Measurements from ENCODE around the gene ORC2. TPM values are rescaled to one million over a fixed set of nuclear protein-coding genes. Genes with fewer than 3 reads are reported as not detected.

ORC2 gene
- total RNA-seq (2013), result 13.9 TPM
- polyA plus RNA-seq (1 to 10 TPM; 3.1 to 5.4 (median 3.9) TPM), polyA minus RNA-seq (2.8 and 4.8 TPM in 2 replicates), total RNA-seq (2.2 to 18.4 (median 14.3) reads per million in 11 experiments)

GRCh38 chr2:200963124-200963917 lies at the start of gene ORC2:
TSS of gene ORC2 (minus strand) at chr2:200963660. CDS start at chr2:200958123, 5,537 bp downstream.
- Mint-ChIP-seq H3K27ac (peak within 1 kb of the TSS; percentile 93 to 98 (median 97)), H3K27me3 (ENCODE audit: low read depth in 3 of 3) (no peaks in the 10 kb centered on the region), H3K4me3 (peak within 1 kb of the TSS; percentile 93 to 95), H3K9me3 (peaks cover 0 to 2% (median 0%) of the 10 kb centered on the region in 7 donors), H3K4me1 (peaks cover 35% of the 10 kb centered on the region), H3K36me3 (peaks cover 6 to 15% of the 10 kb centered on the region in 2 donors)
- peak within 1 kb of the TSS; percentile 98 for H2AFZ ChIP-seq (ENCODE audit: insufficient read depth, low read depth, low read length, poor library complexity, severe bottlenecking)
- peak within 1 kb of the TSS; percentile 91 for H3K4me2 ChIP-seq (replicated peaks; ENCODE audit: extremely low read depth, low read length, poor library complexity, severe bottlenecking)
- peaks cover 0 to 13% of the 10 kb centered on the region in 2 donors for H3K36me3 ChIP-seq (replicated peaks in 1 of 2; ENCODE audit: control insufficient read depth in 1 of 2, insufficient read depth in 2 of 2, low read length in 2 of 2)
- H3K4me3 ChIP-seq (replicated peaks in 1 of 3; ENCODE audit: low read depth in 2 of 3, low read length in 3 of 3), result peak within 1 kb of the TSS; percentile 85 to 94 (median 91)
- peaks cover 52% of the 10 kb centered on the region for H3K79me2 ChIP-seq (ENCODE audit: insufficient read depth, low read length)
- DNase-seq, result peak; percentile 87 to 94 (median 87)
- H3K9ac ChIP-seq (ENCODE audit: insufficient read depth, low read length, poor library complexity, severe bottlenecking), result peak within 1 kb of the TSS; percentile 85
- TF ChIP-seq CTCF (IDR thresholded peaks at IDR 0.05), result peak; percentile 88
- peak within 1 kb of the TSS; percentile 59 to 92 for H3K27ac ChIP-seq (ENCODE audit: low read depth in 1 of 2, low read length in 2 of 2)
- peaks cover 25 to 37% of the 10 kb centered on the region in 2 donors for H3K4me1 ChIP-seq (ENCODE audit: control insufficient read depth in 1 of 2, insufficient read depth in 2 of 2, low read length in 2 of 2)
- WGBS (ENCODE audit: insufficient coverage), result under 1% methylated on average over 58 of the region's 61 CpGs
- no peaks in the 10 kb centered on the region for H3K9me3 ChIP-seq (replicated peaks in 1 of 2; ENCODE audit: control insufficient read depth in 1 of 2, insufficient read depth in 1 of 2, low read length in 2 of 2)
- intact Hi-C loops (cut with micrococcal nuclease), result loop anchor here (5.0 to 10.0 kb wide), 4 partner anchors 104 to 221 kb away; partner anchors contain the start of genes CASP10 (in 1 of the 2) and CFLAR (in 1 of the 2)
- H3K27me3 ChIP-seq (ENCODE audit: control insufficient read depth in 2 of 2, insufficient read depth in 2 of 2, low read length in 2 of 2), result no peaks in the 10 kb centered on the region
- peaks cover 6% of the 10 kb centered on the region for H4K20me1 ChIP-seq (ENCODE audit: insufficient read depth, low read length)

GRCh38 chr2:201008296-201008829 lies 44.9 kb upstream of the ORC2 start:
- no peak overlapping the region for H3K4me3 Mint-ChIP-seq
- peaks cover 46 to 83% of the 10 kb centered on the region in 2 donors for H3K36me3 ChIP-seq (replicated peaks in 1 of 2; ENCODE audit: control insufficient read depth in 1 of 2, insufficient read depth in 2 of 2, low read length in 2 of 2)

More at GRCh38 chr2:201008296-201008829, 44.9 kb upstream of the ORC2 start:
- Mint-ChIP-seq H3K27ac (peak overlapping the region in 1 of 7 donors; percentile 55), H3K36me3 (peaks cover 59 to 77% of the 10 kb centered on the region in 2 donors), H3K27me3 (ENCODE audit: low read depth in 3 of 3) (no peaks in the 10 kb centered on the region), H3K4me1 (no peaks in the 10 kb centered on the region), H3K9me3 (no peaks in the 10 kb centered on the region)
- Histone ChIP-seq H3K27me3 (ENCODE audit: control insufficient read depth in 2 of 2, insufficient read depth in 2 of 2, low read length in 2 of 2) (no peaks in the 10 kb centered on the region), H2AFZ (ENCODE audit: insufficient read depth, low read depth, low read length, poor library complexity, severe bottlenecking) (no peak overlapping the region), H3K9me3 (replicated peaks in 1 of 2; ENCODE audit: control insufficient read depth in 1 of 2, insufficient read depth in 1 of 2, low read length in 2 of 2) (no peaks in the 10 kb centered on the region), H3K4me3 (replicated peaks in 1 of 3; ENCODE audit: low read depth in 2 of 3, low read length in 3 of 3) (no peak overlapping the region), H3K79me2 (ENCODE audit: insufficient read depth, low read length) (no peaks in the 10 kb centered on the region), H3K27ac (ENCODE audit: low read depth in 1 of 2, low read length in 2 of 2) (no peak overlapping the region), H4K20me1 (ENCODE audit: insufficient read depth, low read length) (no peaks in the 10 kb centered on the region), H3K9ac (ENCODE audit: insufficient read depth, low read length, poor library complexity, severe bottlenecking) (no peak overlapping the region), H3K4me1 (ENCODE audit: control insufficient read depth in 1 of 2, insufficient read depth in 2 of 2, low read length in 2 of 2) (no peaks in the 10 kb centered on the region), H3K4me2 (replicated peaks; ENCODE audit: extremely low read depth, low read length, poor library complexity, severe bottlenecking) (no peak overlapping the region)
- DNase-seq, result no peak
- no peak for TF ChIP-seq CTCF (IDR thresholded peaks at IDR 0.05)
- no CpG with 5 or more reads among the region's 2 CpGs for WGBS (ENCODE audit: insufficient coverage)
- intact Hi-C loops (cut with micrococcal nuclease), result no loop called here
